Endothelial cell of umbilical vein (primary cell): ENCODE data around the gene CELF2. TPM values are rescaled to one million over a fixed set of nuclear protein-coding genes. Genes with fewer than 3 reads are reported as not detected.

Source experiments
- BruUV-seq: library from RNA; stranded (reverse); fragments of 400-500 nt; replicated peaks from 2 replicates; lab custom pipeline; 2021; lab: Mats Ljungman, UMichigan
- CTCF ChIA-PET: fragments of 300-600, 350-600 bp; sonication (Branson Sonifier 250); formaldehyde crosslinking; loops from one replicate; lab custom pipeline; 2021; ENCODE audit warnings: antibody characterized with exemption, inconsistent platforms; lab: Charles Lee
- POLR2A ChIA-PET: fragments of 300-600, 350-600 bp; sonication (Branson Sonifier 250); formaldehyde crosslinking; loops from one replicate; lab custom pipeline; 2021; ENCODE audit warnings: antibody characterized with exemption, inconsistent platforms; lab: Charles Lee
- DNase-seq: peaks from one replicate; pipeline ENCODE4 v3.0.0-alpha.2; 2011; ENCODE audit warnings: low read depth, low spot score
- FAIRE-seq: peaks from 2 replicates; lab custom pipeline; 2011; peaks lifted over from hg19 to GRCh38; lab: Jason Lieb, UNC
- H2AFZ ChIP-seq: 2 replicates; pipeline ENCODE4 v1.6.0; 2012; ENCODE audit warnings: low read depth, low read length, control low read depth, inconsistent platforms
- H3K27ac ChIP-seq: 2 replicates; pipeline ENCODE4 v1.5.1; 2011; ENCODE audit warnings: low read depth, mild to moderate bottlenecking, control low read depth, low read length, moderate library complexity; ENCODE audit not compliant: insufficient read depth
- H3K27me3 ChIP-seq, 2 experiments: 2 replicates each; pipeline versions ENCODE4 v1.6.0 to v1.6.1; 2011; ENCODE audit warnings: low read length in 2 of 2, mixed read lengths in 1 of 2; ENCODE audit not compliant: control insufficient read depth in 2 of 2, insufficient read depth in 2 of 2
- H3K36me3 ChIP-seq, 2 experiments: 2 replicates in 1 of 2; 3 replicates in 1 of 2; pipeline ENCODE4 v1.5.1; 2011; ENCODE audit warnings: low read length in 2 of 2, mild to moderate bottlenecking in 1 of 2, moderate library complexity in 1 of 2; ENCODE audit not compliant: control insufficient read depth in 2 of 2, insufficient read depth in 2 of 2; ENCODE audit errors: extremely low read depth in 1 of 2
- H3K4me1 ChIP-seq: 3 replicates; pipeline ENCODE4 v1.5.1; 2011; ENCODE audit warnings: mild to moderate bottlenecking, low read length; ENCODE audit not compliant: control insufficient read depth, insufficient read depth; ENCODE audit errors: extremely low read depth
- H3K4me2 ChIP-seq: 2 replicates; pipeline ENCODE4 v1.6.1; 2011; ENCODE audit warnings: low read length, control low read depth, mixed read lengths; ENCODE audit not compliant: insufficient read depth
- H3K4me3 ChIP-seq, 3 experiments: fragments of 200-600 bp in 1 of 3; sonication (generic), shearing (Covaris generic) in 1 of 3; replicated peaks in 1 of 3; 2 replicates each; pipeline ENCODE4 v1.5.1; 2011 to 2016; ENCODE audit warnings: control low read depth in 3 of 3, low read length in 3 of 3, mild to moderate bottlenecking in 2 of 3, inconsistent platforms in 1 of 3, low read depth in 1 of 3, moderate library complexity in 1 of 3; ENCODE audit not compliant: insufficient read depth in 1 of 3
- H3K79me2 ChIP-seq: 2 replicates; pipeline ENCODE4 v1.6.0; 2012; ENCODE audit warnings: low read length, inconsistent platforms; ENCODE audit not compliant: control insufficient read depth, insufficient read depth
- H3K9ac ChIP-seq: replicated peaks from 2 replicates; pipeline ENCODE3; 2011; ENCODE audit warnings: low read length, control low read depth; ENCODE audit not compliant: insufficient read depth; ENCODE audit errors: extremely low read depth
- H3K9me1 ChIP-seq: replicated peaks from 3 replicates; pipeline ENCODE4 v1.6.0; 2011; ENCODE audit warnings: mild to moderate bottlenecking, low read length; ENCODE audit not compliant: control insufficient read depth, insufficient read depth; ENCODE audit errors: extremely low read depth
- H3K9me3 ChIP-seq: replicated peaks from 2 replicates; pipeline ENCODE4 v1.5.1; 2012; ENCODE audit warnings: low read length, inconsistent platforms; ENCODE audit not compliant: control insufficient read depth, insufficient read depth
- H4K20me1 ChIP-seq: replicated peaks from 2 replicates; pipeline ENCODE3; 2011; ENCODE audit warnings: mild to moderate bottlenecking, low read length; ENCODE audit not compliant: control insufficient read depth, insufficient read depth; ENCODE audit errors: extremely low read depth
- CTCF ChIP-seq, 2 donors: IDR thresholded peaks; 1 replicate in 1 of 2; 2 replicates in 1 of 2; pipeline ENCODE4 v1.5.1; 2011; ENCODE audit warnings: low read length in 2 of 2, mild to moderate bottlenecking in 2 of 2, moderate library complexity in 2 of 2, control low read depth in 1 of 2, inconsistent platforms in 1 of 2, low read depth in 1 of 2; ENCODE audit not compliant: insufficient read depth in 1 of 2; ENCODE audit errors: extremely low read depth in 1 of 2
- EZH2 ChIP-seq: IDR thresholded peaks from 2 replicates; pipeline ENCODE4 v1.6.1; 2012; ENCODE audit warnings: borderline replicate concordance, low read depth, mild to moderate bottlenecking, moderate library complexity, low read length, inconsistent platforms; ENCODE audit not compliant: severe bottlenecking
- FOS ChIP-seq: IDR thresholded peaks from 2 replicates; pipeline ENCODE4 v1.6.1; 2011; ENCODE audit warnings: mild to moderate bottlenecking, low read length, moderate library complexity, borderline replicate concordance; ENCODE audit not compliant: insufficient read depth
- GATA2 ChIP-seq: IDR thresholded peaks from 2 replicates; pipeline ENCODE4 v1.7.0; 2011; ENCODE audit warnings: low read depth, mild to moderate bottlenecking, moderate library complexity, mixed read lengths, low read length; ENCODE audit not compliant: insufficient read length, insufficient read depth
- JUN ChIP-seq: IDR thresholded peaks from 2 replicates; pipeline ENCODE4 v1.6.1; 2011; ENCODE audit warnings: borderline replicate concordance, low read depth; ENCODE audit not compliant: insufficient read length, insufficient read depth
- MAX ChIP-seq: IDR thresholded peaks from 2 replicates; pipeline ENCODE4 v1.6.1; 2011; ENCODE audit not compliant: insufficient read depth, insufficient read length
- MYC ChIP-seq: IDR thresholded peaks from one replicate; pipeline ENCODE4 v1.6.1; 2011; ENCODE audit warnings: mild to moderate bottlenecking, low read depth, low read length
- POLR2A ChIP-seq: IDR thresholded peaks from 2 replicates; pipeline ENCODE4 v1.6.1; 2012; ENCODE audit warnings: low read depth, mild to moderate bottlenecking, control low read depth, low read length
- POLR2AphosphoS5 ChIP-seq: IDR thresholded peaks from 2 replicates; pipeline ENCODE4 v1.6.1; 2012; ENCODE audit warnings: low read depth, mild to moderate bottlenecking, control low read depth, low read length, moderate library complexity; ENCODE audit not compliant: insufficient read depth
- dilution Hi-C: fragments of 300-500 bp; cut with MboI; formaldehyde crosslinking; loops from one replicate; pipeline ENCODE4 v1.15.0; 2019; ENCODE audit warnings: low sequenced_read_pairs; ENCODE audit not compliant: extremely low pct_ligation_motif_present
- intact Hi-C: fragments of 100-400 bp; cut with micrococcal nuclease; formaldehyde crosslinking; loops from one replicate; pipeline ENCODE4 v1.10.0; 2022
- polyA plus RNA-seq, 4 experiments: library from polyadenylated mRNA; depleted of rRNA in 3 of 4; stranded (reverse) in 3 of 4; unstranded in 1 of 4; fragments of >200 nt; gene quantifications; 2 replicates each; pipeline versions ENCODE4 v1.2.1 to v1.2.3, GENCODE V29; 2011 to 2012; ENCODE audit warnings: missing spikeins in 1 of 4
- total RNA-seq: library from RNA; stranded (reverse); gene quantifications from 2 replicates; pipeline ENCODE4 v1.2.3, GENCODE V29; 2021

CELF2 gene
- total and polyA plus RNA-seq, 2 donors (not counting 3 experiments of a cell fraction or from before 2014, with no cell fraction given), result 21.6 to 42.6 TPM

DNA sequence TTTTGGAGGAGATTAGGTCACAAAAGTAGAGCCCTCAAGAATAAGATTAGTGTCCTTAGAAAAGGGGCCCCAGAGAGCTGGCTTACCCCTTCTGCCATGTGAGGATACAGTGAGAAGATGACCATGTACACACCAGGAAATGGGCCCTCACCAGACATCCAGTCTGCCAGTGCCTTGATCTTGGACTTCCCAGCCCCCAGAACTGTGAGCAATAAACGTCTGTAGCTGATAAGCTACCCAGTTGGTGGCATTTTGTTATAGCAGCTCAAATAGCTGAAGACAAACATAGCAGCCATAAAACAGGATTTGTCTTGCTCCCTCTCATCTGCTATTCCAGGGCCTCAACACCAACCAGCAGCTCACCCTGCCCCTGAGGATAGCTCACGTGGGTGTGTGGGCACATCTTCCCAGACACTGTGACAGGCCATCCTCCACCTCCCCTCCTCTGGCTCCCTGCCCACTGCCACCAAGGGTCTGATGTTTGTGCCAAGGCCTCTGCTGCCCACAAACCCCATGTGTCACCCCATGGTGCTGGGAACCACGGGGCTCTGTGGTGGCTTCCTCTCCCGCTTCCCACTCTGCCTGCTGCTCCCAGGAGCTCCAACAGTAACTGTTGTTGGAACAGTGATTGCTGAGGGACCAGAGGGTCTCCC lies 341.4 kb downstream of the CELF2 start:
- dilution Hi-C loops, result no loop called here
- ChIA-PET CTCF (interaction anchor here (1.1 kb wide), 1 partner anchor 66 kb away, joined by 3 read pairs; no protein-coding TSS in a partner anchor), POLR2A (no interaction called here)
- Histone ChIP-seq H3K79me2 (no peaks in the 10 kb centered on the region), H4K20me1 (no peaks in the 10 kb centered on the region), H3K9ac (no peak overlapping the region), H3K4me2 (no peak overlapping the region), H2AFZ (no peak overlapping the region), H3K36me3 (no peaks in the 10 kb centered on the region), H3K27me3 (no peaks in the 10 kb centered on the region), H3K9me1 (no peaks in the 10 kb centered on the region), H3K4me3 (no peak overlapping the region), H3K9me3 (no peaks in the 10 kb centered on the region), H3K4me1 (no peaks in the 10 kb centered on the region), H3K27ac (no peak overlapping the region)
- intact Hi-C loops, result no loop called here
- FAIRE-seq (no peak), DNase-seq (no peak)
- no TSS peak for BruUV-seq
- TF ChIP-seq JUN (no peak), POLR2AphosphoS5 (no peak), CTCF (IDR thresholded peaks at IDR 0.05; ENCODE audit: extremely low read depth in 1 of 2, insufficient read depth in 1 of 2, low read depth in 1 of 2, low read length in 2 of 2) (no peak), EZH2 (no peak), GATA2 (no peak), MYC (no peak), MAX (no peak), POLR2A (no peak), FOS (no peak)
